GM21717 (cell line): ENCODE measurements around the gene CELF2.

Experiments
- ATAC-seq: cut with Tn5 transposase; IDR thresholded peaks from one replicate; pipeline ENCODE4 v1.9.1; 2021; ENCODE audit warnings: mild to moderate bottlenecking, moderate library complexity; ENCODE audit not compliant: unreplicated experiment

CELF2 gene

GRCh38 chr10:11003679-11004078 lies 14.0 kb upstream of the CELF2 start:
- no peak for ATAC-seq

GRCh38 chr10:11004144-11005077 lies 13.3 kb upstream of the CELF2 start:
- no peak for ATAC-seq

- ATAC-seq: no peak
Measured at GRCh38 chr10:11005725-11006427, 11.8 kb upstream of the CELF2 start.

GRCh38 chr10:11006428-11006825 lies 11.2 kb upstream of the CELF2 start:
- ATAC-seq: no peak

GRCh38 chr10:11007476-11008020 lies 10.1 kb upstream of the CELF2 start:
- ATAC-seq: no peak

GRCh38 chr10:11009471-11010308 lies 8.0 kb upstream of the CELF2 start:
- no peak for ATAC-seq

GRCh38 chr10:11010582-11010981 lies 7.1 kb upstream of the CELF2 start:
- ATAC-seq: no peak

- ATAC-seq: no peak
Measured at GRCh38 chr10:11011436-11011835, 6.2 kb upstream of the CELF2 start.

- ATAC-seq: no peak
Measured at GRCh38 chr10:11011984-11012383, 5.7 kb upstream of the CELF2 start.

- ATAC-seq: no peak
Measured at GRCh38 chr10:11012421-11013295, 5.0 kb upstream of the CELF2 start.

- ATAC-seq: no peak
Measured at GRCh38 chr10:11013836-11014235, 3.8 kb upstream of the CELF2 start.

- ATAC-seq: no peak
Measured at GRCh38 chr10:11014671-11015445, 2.8 kb upstream of the CELF2 start.

GRCh38 chr10:11015446-11015934 lies 2.2 kb upstream of the CELF2 start:
- ATAC-seq: no peak

GRCh38 chr10:11017000-11017569 lies 587 bp upstream of the CELF2 start:
- ATAC-seq: no peak

GRCh38 chr10:11018432-11018841 lies 765 bp downstream of the CELF2 start:
- no peak for ATAC-seq

- ATAC-seq: no peak
Measured at GRCh38 chr10:11018855-11019631, 1.4 kb downstream of the CELF2 start.

- no peak for ATAC-seq
Measured at GRCh38 chr10:11019724-11020547, 2.3 kb downstream of the CELF2 start.
